Measurements from ENCODE around the gene IGFBP1.
"Not testable (repeated sequence)": the region's sequence is repeated elsewhere in the genome, so short reads cannot be mapped to it uniquely, and the experiment has no call there.

IGFBP1 gene

DNA sequence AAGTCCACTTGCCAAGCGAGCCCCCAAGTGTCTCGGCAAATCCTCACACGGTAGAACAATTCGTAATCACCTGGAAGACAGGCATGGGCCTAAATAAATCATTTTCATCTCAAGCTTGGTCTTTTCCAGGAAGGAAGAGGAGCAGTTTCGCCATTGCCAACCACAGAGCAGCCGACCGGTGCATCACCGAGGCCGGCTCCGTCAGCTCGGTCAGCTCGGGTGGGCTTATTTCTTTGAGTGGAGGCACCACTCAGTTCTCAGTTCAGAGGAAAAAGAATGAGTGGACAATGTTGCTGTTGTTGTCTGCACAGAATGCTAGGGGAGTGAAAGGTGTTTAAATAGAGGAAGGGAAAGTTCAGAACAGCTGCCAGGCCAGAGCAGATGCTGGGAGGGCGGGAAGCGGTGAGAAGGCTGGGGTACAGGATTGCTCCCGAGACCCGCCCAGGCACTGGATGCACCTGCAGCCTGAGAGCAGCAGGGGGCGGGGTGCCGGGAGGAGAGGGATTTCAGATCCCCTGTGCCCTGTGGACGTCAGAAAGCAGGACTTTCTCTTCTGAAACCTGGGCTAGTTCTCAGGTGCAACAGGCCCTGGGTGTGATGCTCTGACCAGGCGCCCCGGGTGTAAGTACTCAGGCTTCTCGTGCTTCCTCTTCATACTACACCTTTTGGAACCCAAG is 50.5 kb downstream of the IGFBP1 start:
- no peak for DNase-seq (ENCODE audit: low read depth)

- no peak for DNase-seq (ENCODE audit: low read depth)
These were observed 51.3 kb downstream of the IGFBP1 start for GRCh38 chr7:45939574-45939973.

GRCh38 chr7:45940237-45940781 is 52.0 kb downstream of the IGFBP1 start:
- not testable (repeated sequence) for DNase-seq (ENCODE audit: low read depth)

GRCh38 chr7:45940939-45941338 is 52.7 kb downstream of the IGFBP1 start:
- no peak for DNase-seq (ENCODE audit: low read depth)
